Activated T-helper 17 cell treated with anti-CD3 and anti-CD28 coated beads, Interleukin-2, amount 50 U/mL, for 72 hours (primary cell): ENCODE data around the gene PIK3CD. TPM values are rescaled to one million over a fixed set of nuclear protein-coding genes. Genes with fewer than 3 reads are reported as not detected.
"Not testable (repeated sequence)": the region's sequence is repeated elsewhere in the genome, so short reads cannot be mapped to it uniquely, and the experiment has no call there.

Experiments used
- ATAC-seq: fragments of 150-1000 bp; cut with Tn5 transposase; replicated peaks from 2 replicates; pipeline ENCODE4 v1.10.0; 2021; ENCODE audit warnings: mild to moderate bottlenecking, moderate library complexity
- H3K27ac Mint-ChIP-seq: one replicate; pipeline ENCODE4 v1.8.0; 2022; ENCODE audit warnings: mixed read lengths
- H3K27me3 Mint-ChIP-seq: one replicate; pipeline ENCODE4 v1.8.0; 2022; ENCODE audit warnings: mixed read lengths
- H3K36me3 Mint-ChIP-seq: one replicate; pipeline ENCODE4 v1.8.0; 2022; ENCODE audit warnings: low read depth, mild to moderate bottlenecking, mixed read lengths
- H3K4me1 Mint-ChIP-seq: one replicate; pipeline ENCODE4 v1.8.0; 2022; ENCODE audit warnings: mixed read lengths
- H3K4me3 Mint-ChIP-seq: one replicate; pipeline ENCODE4 v1.8.0; 2022; ENCODE audit warnings: mild to moderate bottlenecking, mixed read lengths
- H3K9me3 Mint-ChIP-seq: one replicate; pipeline ENCODE4 v1.8.0; 2022; ENCODE audit warnings: mixed read lengths
- total RNA-seq, 2 donors: library from RNA; stranded (reverse); gene quantifications; one replicate each; pipeline ENCODE4 v1.2.3, GENCODE V29; 2022

Gene PIK3CD
- total RNA-seq, 2 donors from 2014 or later, result 114 to 120 TPM

- no peak for ATAC-seq
- peaks cover 48% of the 10 kb centered on the region for H3K36me3 Mint-ChIP-seq
- peak overlapping the region; percentile 79 for H3K27ac Mint-ChIP-seq
- H3K4me3 Mint-ChIP-seq, result no peak overlapping the region
- H3K27me3 Mint-ChIP-seq, result no peaks in the 10 kb centered on the region
- peaks cover 10% of the 10 kb centered on the region for H3K4me1 Mint-ChIP-seq
- no peaks in the 10 kb centered on the region for H3K9me3 Mint-ChIP-seq
Measured at GRCh38 chr1:9755441-9755995, 104.0 kb downstream of the PIK3CD start.

- H3K4me1 Mint-ChIP-seq, result peaks cover 10% of the 10 kb centered on the region
- H3K27ac Mint-ChIP-seq, result no peak overlapping the region
- no peaks in the 10 kb centered on the region for H3K27me3 Mint-ChIP-seq
- H3K4me3 Mint-ChIP-seq, result no peak overlapping the region
- H3K9me3 Mint-ChIP-seq, result no peaks in the 10 kb centered on the region
- peaks cover 36% of the 10 kb centered on the region for H3K36me3 Mint-ChIP-seq
- no peak for ATAC-seq
Measured at GRCh38 chr1:9758559-9759121, 107.1 kb downstream of the PIK3CD start.

- ATAC-seq, result no peak
- H3K36me3 Mint-ChIP-seq, result peaks cover 28% of the 10 kb centered on the region
- peaks cover 10% of the 10 kb centered on the region for H3K4me1 Mint-ChIP-seq
- no peak overlapping the region for H3K27ac Mint-ChIP-seq
- no peak overlapping the region for H3K4me3 Mint-ChIP-seq
- H3K27me3 Mint-ChIP-seq, result no peaks in the 10 kb centered on the region
- H3K9me3 Mint-ChIP-seq, result no peaks in the 10 kb centered on the region
Measured at GRCh38 chr1:9759939-9760338, 108.4 kb downstream of the PIK3CD start.

GRCh38 chr1:9760824-9761223, 109.3 kb downstream of the PIK3CD start:
- Mint-ChIP-seq H3K36me3 (peaks cover 20% of the 10 kb centered on the region), H3K4me1 (peaks cover 3% of the 10 kb centered on the region), H3K27ac (peak overlapping the region; percentile 79), H3K27me3 (no peaks in the 10 kb centered on the region), H3K4me3 (no peak overlapping the region), H3K9me3 (no peaks in the 10 kb centered on the region)
- no peak for ATAC-seq

GRCh38 chr1:9761855-9762254, 110.3 kb downstream of the PIK3CD start:
- Mint-ChIP-seq H3K36me3 (peaks cover 20% of the 10 kb centered on the region), H3K27ac (peak overlapping the region; percentile 36), H3K4me3 (no peak overlapping the region), H3K4me1 (peaks cover 3% of the 10 kb centered on the region), H3K27me3 (no peaks in the 10 kb centered on the region), H3K9me3 (no peaks in the 10 kb centered on the region)
- no peak for ATAC-seq

GRCh38 chr1:9762446-9762845, 110.9 kb downstream of the PIK3CD start:
- ATAC-seq, H3K27me3 Mint-ChIP-seq, H3K4me1 Mint-ChIP-seq, H3K4me3 Mint-ChIP-seq, H3K27ac Mint-ChIP-seq, H3K9me3 Mint-ChIP-seq: not testable (repeated sequence)
- peaks cover 20% of the 10 kb centered on the region for H3K36me3 Mint-ChIP-seq

GRCh38 chr1:9763914-9764313, 112.4 kb downstream of the PIK3CD start:
- Mint-ChIP-seq H3K4me1 (peaks cover 3% of the 10 kb centered on the region), H3K36me3 (peaks cover 20% of the 10 kb centered on the region), H3K4me3 (no peak overlapping the region), H3K9me3 (no peaks in the 10 kb centered on the region), H3K27me3 (no peaks in the 10 kb centered on the region), H3K27ac (peak overlapping the region; percentile 22)
- no peak for ATAC-seq

GRCh38 chr1:9764550-9764949, 113.0 kb downstream of the PIK3CD start:
- Mint-ChIP-seq H3K9me3 (no peaks in the 10 kb centered on the region), H3K4me1 (peaks cover 3% of the 10 kb centered on the region), H3K27me3 (no peaks in the 10 kb centered on the region), H3K36me3 (peaks cover 25% of the 10 kb centered on the region), H3K4me3 (no peak overlapping the region), H3K27ac (no peak overlapping the region)
- ATAC-seq, result no peak

- Mint-ChIP-seq H3K4me3 (no peak overlapping the region), H3K4me1 (no peaks in the 10 kb centered on the region), H3K27me3 (no peaks in the 10 kb centered on the region), H3K27ac (no peak overlapping the region), H3K9me3 (no peaks in the 10 kb centered on the region), H3K36me3 (peaks cover 32% of the 10 kb centered on the region)
- no peak for ATAC-seq
Measured at GRCh38 chr1:9766759-9767442, 115.4 kb downstream of the PIK3CD start.

- H3K27me3 Mint-ChIP-seq, result no peaks in the 10 kb centered on the region
- H3K36me3 Mint-ChIP-seq, result peaks cover 36% of the 10 kb centered on the region
- peak; percentile 19 for ATAC-seq
- H3K27ac Mint-ChIP-seq, result no peak overlapping the region
- no peaks in the 10 kb centered on the region for H3K4me1 Mint-ChIP-seq
- H3K9me3 Mint-ChIP-seq, result no peaks in the 10 kb centered on the region
- H3K4me3 Mint-ChIP-seq, result no peak overlapping the region
Measured at GRCh38 chr1:9767964-9768668, 116.6 kb downstream of the PIK3CD start.

GRCh38 chr1:9768983-9769382, 117.5 kb downstream of the PIK3CD start:
- H3K36me3 Mint-ChIP-seq, result peaks cover 34% of the 10 kb centered on the region
- no peak overlapping the region for H3K27ac Mint-ChIP-seq
- H3K27me3 Mint-ChIP-seq, result no peaks in the 10 kb centered on the region
- no peaks in the 10 kb centered on the region for H3K9me3 Mint-ChIP-seq
- H3K4me1 Mint-ChIP-seq, result no peaks in the 10 kb centered on the region
- ATAC-seq, result no peak
- H3K4me3 Mint-ChIP-seq, result no peak overlapping the region

- no peak for ATAC-seq
Measured at GRCh38 chr1:9770298-9770697, 118.8 kb downstream of the PIK3CD start.

GRCh38 chr1:9774712-9775679, 123.5 kb downstream of the PIK3CD start:
- Mint-ChIP-seq H3K4me3 (no peak overlapping the region), H3K27ac (no peak overlapping the region), H3K4me1 (peaks cover 4% of the 10 kb centered on the region), H3K27me3 (no peaks in the 10 kb centered on the region), H3K9me3 (no peaks in the 10 kb centered on the region), H3K36me3 (peaks cover 28% of the 10 kb centered on the region)
- no peak for ATAC-seq

More at GRCh38 chr1:9770298-9770697, 118.8 kb downstream of the PIK3CD start:
- Mint-ChIP-seq H3K36me3 (peaks cover 33% of the 10 kb centered on the region), H3K27ac (no peak overlapping the region), H3K4me3 (no peak overlapping the region), H3K4me1 (no peaks in the 10 kb centered on the region), H3K27me3 (no peaks in the 10 kb centered on the region), H3K9me3 (no peaks in the 10 kb centered on the region)

- Mint-ChIP-seq H3K36me3 (peaks cover 19% of the 10 kb centered on the region), H3K27me3 (no peaks in the 10 kb centered on the region), H3K4me3 (no peak overlapping the region), H3K27ac (peak overlapping the region; percentile 20), H3K9me3 (no peaks in the 10 kb centered on the region), H3K4me1 (peaks cover 4% of the 10 kb centered on the region)
- no peak for ATAC-seq
Measured at GRCh38 chr1:9776685-9777084, 125.2 kb downstream of the PIK3CD start.
